Duodenal mucosa (tissue), 2 donors: ENCODE data around the gene MYO5C.

Experiments
- H3K27ac ChIP-seq: one replicate; pipeline ENCODE4 v1.7.0; 2013; ENCODE audit warnings: low read depth, low read length
- H3K27me3 ChIP-seq, 2 donors: one replicate each; pipeline ENCODE4 v1.7.0; 2013; ENCODE audit warnings: low read length in 2 of 2, control low read depth in 1 of 2; ENCODE audit not compliant: insufficient read depth in 2 of 2, control insufficient read depth in 1 of 2
- H3K36me3 ChIP-seq, 2 donors: one replicate each; pipeline ENCODE4 v1.7.0; 2013; ENCODE audit warnings: low read length in 2 of 2, control low read depth in 1 of 2; ENCODE audit not compliant: insufficient read depth in 2 of 2, control insufficient read depth in 1 of 2
- H3K4me1 ChIP-seq, 2 donors: one replicate each; pipeline ENCODE4 v1.7.0; 2013; ENCODE audit warnings: low read length in 2 of 2, control low read depth in 1 of 2; ENCODE audit not compliant: insufficient read depth in 2 of 2, control insufficient read depth in 1 of 2
- H3K4me3 ChIP-seq, 2 donors: one replicate each; pipeline ENCODE4 v1.7.0; 2013; ENCODE audit warnings: low read length in 2 of 2, low read depth in 1 of 2
- H3K9ac ChIP-seq, 2 donors: one replicate each; pipeline ENCODE4 v1.7.0; 2013; ENCODE audit warnings: low read length in 2 of 2, low read depth in 1 of 2
- H3K9me3 ChIP-seq, 2 donors: one replicate each; pipeline ENCODE4 v1.7.0; 2013; ENCODE audit warnings: low read length in 2 of 2, control low read depth in 1 of 2; ENCODE audit not compliant: control insufficient read depth in 1 of 2

The MYO5C gene

GRCh38 chr15:52143873-52144272 is 151.7 kb downstream of the MYO5C start:
- Histone ChIP-seq H3K27ac (no peak overlapping the region), H3K4me1 (peaks cover 4 to 7% of the 10 kb centered on the region in 2 donors), H3K36me3 (no peaks in the 10 kb centered on the region), H3K9ac (no peak overlapping the region), H3K9me3 (no peaks in the 10 kb centered on the region), H3K27me3 (no peaks in the 10 kb centered on the region), H3K4me3 (no peak overlapping the region)
